SKM-1 treated with dmso at 0.1 percent for 144 hours (cell line): ENCODE measurements around the gene NRDC.

Source experiments
- DNase-seq: peaks from one replicate; lab custom pipeline; 2025; ENCODE audit not compliant: unreplicated experiment; lab: John Stamatoyannopoulos, UW

NRDC gene

GRCh38 chr1:51761351-51761750, 117.2 kb downstream of the NRDC start:
- DNase-seq = no peak

- DNase-seq = no peak
Measured at GRCh38 chr1:51760872-51761271, 117.7 kb downstream of the NRDC start.

- no peak for DNase-seq
Measured at GRCh38 chr1:51758310-51758709, 120.2 kb downstream of the NRDC start.

- no peak for DNase-seq
Measured at GRCh38 chr1:51756290-51756689, 122.2 kb downstream of the NRDC start.

- DNase-seq = no peak
Measured at GRCh38 chr1:51755437-51755836, 123.1 kb downstream of the NRDC start.

- no peak for DNase-seq
Measured at GRCh38 chr1:51754666-51755065, 123.9 kb downstream of the NRDC start.

GRCh38 chr1:51753969-51754368, 124.6 kb downstream of the NRDC start:
- DNase-seq = no peak

- no peak for DNase-seq
Measured at GRCh38 chr1:51752073-51752948, 126.2 kb downstream of the NRDC start.

- DNase-seq = no peak
Measured at GRCh38 chr1:51750729-51751128, 127.8 kb downstream of the NRDC start.

GRCh38 chr1:51750218-51750617, 128.3 kb downstream of the NRDC start:
- DNase-seq = no peak

- no peak for DNase-seq
Measured at GRCh38 chr1:51749151-51749550, 129.4 kb downstream of the NRDC start.

GRCh38 chr1:51745304-51745570, 133.3 kb downstream of the NRDC start:
- no peak for DNase-seq

- no peak for DNase-seq
Measured at GRCh38 chr1:51744506-51745303, 133.8 kb downstream of the NRDC start.

- DNase-seq = no peak
Measured at GRCh38 chr1:51741121-51741681, 137.3 kb downstream of the NRDC start.

GRCh38 chr1:51740652-51741051, 137.9 kb downstream of the NRDC start:
- DNase-seq = no peak
